D721Med (cell line): ENCODE data around the gene ZDHHC16.

Experiments used
- DNase-seq: peaks from one replicate; pipeline ENCODE4 v3.0.0; 2011; ENCODE audit warnings: low spot score; ENCODE audit not compliant: insufficient read length
- FAIRE-seq: peaks from 2 replicates; lab custom pipeline; 2011; peaks lifted over from hg19 to GRCh38; lab: Jason Lieb, UNC
- CTCF ChIP-seq: IDR thresholded peaks from 2 replicates; pipeline ENCODE4 v1.5.1; 2012; ENCODE audit warnings: mild to moderate bottlenecking, control low read depth; ENCODE audit not compliant: insufficient read depth; ENCODE audit errors: missing control alignments

ZDHHC16 gene

GRCh38 chr10:97479939-97480338 lies 34.0 kb downstream of the ZDHHC16 start:
- no peak for FAIRE-seq
- no peak for TF ChIP-seq CTCF
- no peak for DNase-seq

- no peak for TF ChIP-seq CTCF
- FAIRE-seq: no peak
- DNase-seq: no peak
These were observed 35.1 kb downstream of the ZDHHC16 start for GRCh38 chr10:97481071-97481470.

GRCh38 chr10:97482381-97482780 lies 36.4 kb downstream of the ZDHHC16 start:
- TF ChIP-seq CTCF: no peak
- DNase-seq (no peak), FAIRE-seq (no peak)

GRCh38 chr10:97483506-97483905 lies 37.5 kb downstream of the ZDHHC16 start:
- no peak for FAIRE-seq
- TF ChIP-seq CTCF: no peak

GRCh38 chr10:97483921-97484320 lies 37.9 kb downstream of the ZDHHC16 start:
- TF ChIP-seq CTCF: no peak
- FAIRE-seq: no peak
- no peak for DNase-seq

More at GRCh38 chr10:97483506-97483905, 37.5 kb downstream of the ZDHHC16 start:
- no peak for DNase-seq

- TF ChIP-seq CTCF: no peak
- DNase-seq (no peak), FAIRE-seq (no peak)
These were observed 39.8 kb downstream of the ZDHHC16 start for GRCh38 chr10:97485647-97486281.

DNA sequence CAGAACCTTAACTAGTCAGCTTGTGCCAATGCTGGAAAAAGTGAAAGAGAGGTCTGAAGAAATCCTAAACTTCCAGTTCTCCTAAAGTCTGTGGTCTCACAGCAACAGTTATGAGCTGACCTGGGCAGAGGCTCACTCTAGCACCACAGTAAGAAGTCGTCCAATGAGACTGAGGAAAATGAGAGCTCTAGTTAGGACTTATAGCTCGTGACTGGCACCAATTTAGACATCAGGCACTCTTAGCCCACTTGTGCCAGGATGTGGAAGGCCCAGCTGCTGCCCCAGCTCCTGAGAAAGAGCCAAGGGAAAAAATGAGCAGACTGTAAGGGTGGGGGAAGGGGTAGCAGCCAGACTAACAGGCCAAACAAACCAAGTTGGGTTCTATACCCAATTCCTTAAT lies 44.6 kb downstream of the ZDHHC16 start:
- no peak for FAIRE-seq
- DNase-seq: no peak
- TF ChIP-seq CTCF: no peak
